BE2C (cell line): ENCODE measurements around the gene NOL4L.

Experiments
- DNase-seq: peaks from one replicate; pipeline ENCODE4 v3.0.0-alpha.2; 2020
- H3K27me3 ChIP-seq: fragments of 250-450 bp; sonication (Bioruptor Pico); 2 replicates; pipeline ENCODE4 v1.5.1; 2020; ENCODE audit warnings: mild to moderate bottlenecking
- H3K36me3 ChIP-seq: fragments of 250-450 bp; sonication (Bioruptor Pico); 2 replicates; pipeline ENCODE4 v1.5.1; 2020; ENCODE audit warnings: mild to moderate bottlenecking
- H3K4me1 ChIP-seq: fragments of 250-450 bp; sonication (Bioruptor Pico); 2 replicates; pipeline ENCODE4 v1.5.1; 2020
- H3K4me3 ChIP-seq: 2 replicates; pipeline ENCODE4 v1.5.1; 2011; ENCODE audit warnings: low read depth, low read length
- H3K9me3 ChIP-seq: fragments of 250-450 bp; sonication (Bioruptor Pico); 2 replicates; pipeline ENCODE4 v1.5.1; 2020
- CTCF ChIP-seq: IDR thresholded peaks from 2 replicates; pipeline ENCODE4 v1.5.1; 2012; ENCODE audit warnings: mild to moderate bottlenecking, low read depth, low read length

The NOL4L gene

DNA sequence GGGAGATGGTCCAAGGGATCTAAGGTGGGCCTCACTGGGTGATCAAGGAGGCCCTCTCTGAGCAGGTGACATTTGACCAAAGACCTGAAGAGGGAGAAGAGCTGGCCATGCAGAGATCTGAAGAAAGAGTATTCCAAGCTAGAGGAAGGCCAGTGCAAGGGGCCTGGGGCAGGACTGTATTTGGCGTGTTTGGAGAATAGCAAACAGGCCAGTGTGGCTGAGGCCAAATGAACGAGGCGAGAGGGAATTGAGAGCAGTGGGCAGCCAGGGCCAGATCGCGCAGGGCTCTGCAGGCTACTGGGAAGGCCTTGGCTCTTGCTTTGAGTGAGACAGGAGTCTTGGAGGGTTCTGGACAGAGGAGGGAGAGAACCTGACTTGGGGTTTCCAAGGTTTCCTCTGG lies 9.3 kb downstream of the NOL4L start:
- H3K4me3 ChIP-seq = no peak overlapping the region
- H3K36me3 ChIP-seq = no peaks in the 10 kb centered on the region
- no peaks in the 10 kb centered on the region for H3K9me3 ChIP-seq
- H3K27me3 ChIP-seq = no peaks in the 10 kb centered on the region
- DNase-seq = no peak
- TF ChIP-seq CTCF = no peak
- H3K4me1 ChIP-seq = peaks cover 4% of the 10 kb centered on the region

DNA sequence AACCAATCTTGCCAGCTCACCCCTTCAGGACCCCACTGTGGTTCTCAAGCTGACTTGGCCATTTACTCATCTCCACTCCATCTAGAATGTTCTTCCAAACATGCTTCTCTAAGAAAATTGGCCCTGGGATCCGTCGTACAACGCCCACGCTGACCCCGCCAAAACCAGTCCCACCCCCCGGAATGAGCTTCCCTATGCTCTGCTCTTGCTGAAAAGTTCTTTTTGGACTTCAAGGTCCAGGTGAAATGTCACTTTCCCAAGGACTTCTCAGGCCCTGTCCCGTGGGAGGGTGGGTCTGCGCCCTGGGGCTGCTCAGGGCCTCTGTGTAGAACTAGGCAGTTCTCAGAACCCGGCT lies 9.9 kb downstream of the NOL4L start:
- H3K27me3 ChIP-seq = no peaks in the 10 kb centered on the region
- no peak for TF ChIP-seq CTCF

GRCh38 chr20:32574296-32575226 lies 10.6 kb downstream of the NOL4L start:
- no peaks in the 10 kb centered on the region for H3K27me3 ChIP-seq
- no peak for DNase-seq
- no peaks in the 10 kb centered on the region for H3K36me3 ChIP-seq
- H3K9me3 ChIP-seq = no peaks in the 10 kb centered on the region
- no peak for TF ChIP-seq CTCF
- H3K4me1 ChIP-seq = no peaks in the 10 kb centered on the region; the same call in none of the 2 replicates
- H3K4me3 ChIP-seq = no peak overlapping the region

More for the DNA sequence above, 9.9 kb downstream of the NOL4L start:
- no peaks in the 10 kb centered on the region; the same call in none of the 2 replicates for H3K4me1 ChIP-seq
- no peaks in the 10 kb centered on the region for H3K9me3 ChIP-seq
- no peak for DNase-seq
- H3K36me3 ChIP-seq = no peaks in the 10 kb centered on the region
- no peak overlapping the region for H3K4me3 ChIP-seq

DNA sequence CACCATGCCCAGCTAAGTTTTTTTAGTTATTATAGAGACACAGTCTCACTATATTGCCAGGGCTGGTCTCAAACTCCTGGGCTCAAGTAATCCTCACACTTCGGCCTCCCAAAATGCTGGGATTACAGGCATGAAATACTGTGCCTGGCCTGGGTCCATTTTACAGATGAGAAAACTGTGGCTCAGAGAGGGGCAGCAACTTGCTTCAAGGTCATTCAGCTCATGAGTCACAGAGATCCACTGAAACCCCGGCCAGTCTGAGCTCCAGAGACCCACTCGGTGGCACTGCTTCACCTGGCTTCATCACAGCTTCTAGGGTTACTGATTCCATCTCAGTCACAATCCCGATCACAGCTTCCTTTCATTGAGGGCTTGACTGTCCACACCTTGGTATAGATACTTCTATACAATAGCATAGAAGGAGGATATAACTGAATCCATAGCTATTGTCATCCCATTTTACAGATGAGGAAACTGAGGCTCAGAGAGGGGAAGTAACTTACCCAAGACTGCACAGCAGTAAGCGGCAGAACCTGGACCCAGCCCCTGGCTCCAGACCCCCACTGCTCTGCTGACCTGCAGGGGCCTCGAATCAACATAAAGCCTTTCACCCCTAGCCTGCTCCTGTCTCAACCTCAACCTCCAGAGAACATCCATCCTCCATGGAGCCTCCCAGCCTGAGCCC lies 11.8 kb downstream of the NOL4L start:
- no peaks in the 10 kb centered on the region for H3K27me3 ChIP-seq
- no peak overlapping the region for H3K4me3 ChIP-seq
- DNase-seq = no peak
- H3K9me3 ChIP-seq = no peaks in the 10 kb centered on the region
- TF ChIP-seq CTCF = no peak
- no peaks in the 10 kb centered on the region; the same call in none of the 2 replicates for H3K4me1 ChIP-seq
- no peaks in the 10 kb centered on the region for H3K36me3 ChIP-seq

DNA sequence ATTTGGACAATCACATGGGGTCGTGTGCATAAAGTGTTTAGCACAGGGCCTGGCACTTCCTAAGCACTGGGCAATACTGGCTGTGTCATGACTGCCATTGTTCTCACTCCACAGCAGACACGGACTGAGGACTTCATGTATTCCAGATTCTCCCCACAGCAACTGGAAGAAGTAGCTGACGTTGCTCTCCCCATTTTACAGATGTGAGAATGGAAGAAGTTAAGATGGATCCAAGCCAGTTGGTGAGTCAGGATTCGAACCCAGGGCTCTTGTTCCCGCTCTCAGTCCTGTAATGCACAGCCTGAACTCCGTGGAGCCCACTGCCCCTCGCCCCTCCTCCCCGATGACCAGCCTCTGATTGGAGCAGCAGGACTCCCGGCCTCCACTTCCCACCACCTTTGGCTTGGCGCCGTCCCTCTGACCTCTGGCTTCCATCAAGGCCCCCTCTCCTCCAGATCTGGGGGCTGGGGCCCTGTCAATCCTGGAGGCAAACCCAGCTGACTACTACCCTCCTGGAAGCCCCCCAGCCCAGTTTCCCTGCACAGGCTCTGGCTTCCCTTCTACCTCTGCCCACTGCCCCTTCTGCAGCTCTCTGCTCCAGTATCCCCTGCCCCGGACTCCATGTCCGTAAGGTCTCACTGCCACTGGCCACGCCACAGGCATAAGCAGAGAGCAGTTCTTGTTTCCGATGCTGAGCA lies 12.7 kb downstream of the NOL4L start:
- Histone ChIP-seq H3K36me3 (no peaks in the 10 kb centered on the region), H3K27me3 (no peaks in the 10 kb centered on the region), H3K4me1 (no peaks in the 10 kb centered on the region; the same call in none of the 2 replicates), H3K4me3 (no peak overlapping the region), H3K9me3 (no peaks in the 10 kb centered on the region)
- no peak for DNase-seq
- no peak for TF ChIP-seq CTCF
